Panc1 (cell line): ENCODE results near the gene AEN. TPM values are rescaled to one million over a fixed set of nuclear protein-coding genes. Genes with fewer than 3 reads are reported as not detected.

Experiments used
- ATAC-seq: fragments of 200-7000 bp; cut with Tn5 transposase; 2 replicates; pipeline ENCODE4 v1.9.1; 2020; ENCODE audit warnings: mild to moderate bottlenecking, moderate library complexity
- BruUV-seq: library from RNA; stranded (reverse); fragments of 400-500 nt; replicated peaks from 2 replicates; lab custom pipeline; 2021; lab: Mats Ljungman, UMichigan
- CTCF ChIA-PET: fragments of 300-600 bp; sonication (Branson Sonifier 250); formaldehyde crosslinking; loops from one replicate; lab custom pipeline; 2022; ENCODE audit warnings: antibody characterized with exemption; lab: Charles Lee
- POLR2A ChIA-PET: fragments of 300-600 bp; sonication (Branson Sonifier 250); formaldehyde crosslinking; loops from one replicate; lab custom pipeline; 2022; ENCODE audit warnings: antibody characterized with exemption; lab: Charles Lee
- DNase-seq: peaks from one replicate; pipeline ENCODE4 v3.0.0-alpha.2; 2010; ENCODE audit warnings: low read depth, low spot score
- H3K27ac ChIP-seq: 2 replicates; pipeline ENCODE4 v1.5.1; 2011; ENCODE audit warnings: mild to moderate bottlenecking, low read length, inconsistent platforms
- H3K27me3 ChIP-seq: fragments of 200-500 bp; sonication (Bioruptor generic); 2 replicates; pipeline ENCODE4 v1.6.0; 2014; ENCODE audit warnings: low read length, inconsistent platforms; ENCODE audit not compliant: control insufficient read depth, insufficient read depth
- H3K36me3 ChIP-seq: fragments of 200-500 bp; sonication (Bioruptor generic); 2 replicates; pipeline ENCODE4 v1.5.1; 2014; ENCODE audit warnings: inconsistent platforms, mild to moderate bottlenecking, low read length, moderate library complexity; ENCODE audit not compliant: control insufficient read depth, insufficient read depth
- H3K4me1 ChIP-seq: 2 replicates; pipeline ENCODE4 v1.5.1; 2011; ENCODE audit warnings: inconsistent platforms, mild to moderate bottlenecking, low read length, moderate library complexity; ENCODE audit not compliant: control insufficient read depth, insufficient read depth
- H3K4me3 ChIP-seq, 2 experiments: 2 replicates each; pipeline ENCODE4 v1.5.1; 2011 to 2012; ENCODE audit warnings: low read depth in 2 of 2, low read length in 2 of 2, mild to moderate bottlenecking in 2 of 2, inconsistent platforms in 1 of 2, moderate library complexity in 1 of 2
- H3K9me3 ChIP-seq: fragments of 200-500 bp; sonication (Bioruptor generic); 2 replicates; pipeline ENCODE4 v1.5.1; 2014; ENCODE audit warnings: low read depth, mild to moderate bottlenecking, inconsistent platforms, low read length, moderate library complexity; ENCODE audit not compliant: control insufficient read depth, insufficient read depth
- POLR2AphosphoS5 ChIP-seq: IDR thresholded peaks from 2 replicates; pipeline ENCODE4 v1.6.1; 2012; ENCODE audit warnings: mild to moderate bottlenecking, low read depth, low read length, moderate library complexity
- SIN3A ChIP-seq: IDR thresholded peaks from 2 replicates; pipeline ENCODE4 v1.6.1; 2012; ENCODE audit warnings: low read depth, mild to moderate bottlenecking, low read length, moderate library complexity, borderline replicate concordance; ENCODE audit not compliant: insufficient read depth
- TCF7L2 ChIP-seq: IDR thresholded peaks from 2 replicates; pipeline ENCODE4 v1.6.1; 2011; ENCODE audit warnings: mild to moderate bottlenecking, low read depth, low read length, inconsistent platforms
- in situ Hi-C: cut with HindIII; loops from 2 replicates; pipeline ENCODE4 v1.10.0; 2016; ENCODE audit warnings: low sequenced_read_pairs, low pct_unique_long_range_greater_than_20kb
- intact Hi-C: fragments of 100-400 bp; cut with micrococcal nuclease; formaldehyde crosslinking; loops from one replicate; pipeline ENCODE4 v1.10.0; 2022; ENCODE audit not compliant: unreplicated experiment
- total RNA-seq: library from RNA; stranded (reverse); gene quantifications from one replicate; pipeline ENCODE4 v1.2.1, GENCODE V29; 2021; ENCODE audit not compliant: unreplicated experiment
- TF ChIP-seq, protein P1 (sequence below): fragments of 450-650 bp; IDR thresholded peaks from 2 replicates; pipeline ENCODE4 v1.5.1; 2017; ENCODE audit warnings: mild to moderate bottlenecking
- TF ChIP-seq, protein P2 (sequence below), 2 experiments: IDR thresholded peaks; 2 replicates each; pipeline ENCODE4 v1.6.1; 2011 to 2012; ENCODE audit warnings: low read depth in 2 of 2, control low read depth in 1 of 2, low read length in 1 of 2, mild to moderate bottlenecking in 1 of 2, moderate library complexity in 1 of 2; ENCODE audit not compliant: insufficient read depth in 1 of 2

The AEN gene
- total RNA-seq, 1 experiment from 2014 or later: 38.7 TPM

DNA sequence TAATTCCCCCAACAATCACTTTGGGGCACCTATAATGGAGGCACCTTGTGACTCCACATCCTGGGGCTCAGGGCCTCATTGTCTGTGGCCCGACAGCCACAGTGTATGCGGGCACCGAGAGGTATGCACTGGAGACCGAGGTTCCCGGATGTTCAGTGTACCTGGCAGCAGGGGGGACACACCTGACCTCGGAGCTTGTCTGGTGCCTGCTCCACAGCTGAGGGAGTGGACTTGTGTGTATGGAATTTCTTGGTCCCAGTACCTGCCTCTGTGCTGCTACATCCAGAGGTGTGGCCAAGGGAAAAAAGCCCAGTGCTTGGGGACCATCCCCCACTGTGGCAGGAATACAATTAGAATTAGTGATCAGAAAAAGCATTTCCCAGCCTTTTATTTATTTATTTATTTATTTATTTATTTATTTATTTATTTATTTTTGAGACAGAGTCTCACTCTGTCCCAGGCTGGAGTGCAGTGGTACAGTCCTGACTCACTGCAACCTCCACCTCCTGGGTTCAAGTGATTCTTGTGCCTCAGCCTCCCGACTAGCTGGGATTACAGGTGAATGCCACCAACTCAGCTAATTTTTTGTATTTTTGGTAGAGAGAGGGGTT lies 8.8 kb upstream of the AEN start:
- 0 out of 2 replicates have a peak, but pooled peaks cover 7% of the 10 kb centered on the region for H3K4me1 ChIP-seq
- in situ Hi-C loops: no loop called here
- BruUV-seq: no TSS peak
- no peak overlapping the region for H3K4me3 ChIP-seq
- ChIA-PET POLR2A (no interaction called here), CTCF (no interaction called here)
- no peak for DNase-seq
- H3K27me3 ChIP-seq: peaks cover 26% of the 10 kb centered on the region
- H3K36me3 ChIP-seq: no peaks in the 10 kb centered on the region
- TF ChIP-seq, protein P1, sequence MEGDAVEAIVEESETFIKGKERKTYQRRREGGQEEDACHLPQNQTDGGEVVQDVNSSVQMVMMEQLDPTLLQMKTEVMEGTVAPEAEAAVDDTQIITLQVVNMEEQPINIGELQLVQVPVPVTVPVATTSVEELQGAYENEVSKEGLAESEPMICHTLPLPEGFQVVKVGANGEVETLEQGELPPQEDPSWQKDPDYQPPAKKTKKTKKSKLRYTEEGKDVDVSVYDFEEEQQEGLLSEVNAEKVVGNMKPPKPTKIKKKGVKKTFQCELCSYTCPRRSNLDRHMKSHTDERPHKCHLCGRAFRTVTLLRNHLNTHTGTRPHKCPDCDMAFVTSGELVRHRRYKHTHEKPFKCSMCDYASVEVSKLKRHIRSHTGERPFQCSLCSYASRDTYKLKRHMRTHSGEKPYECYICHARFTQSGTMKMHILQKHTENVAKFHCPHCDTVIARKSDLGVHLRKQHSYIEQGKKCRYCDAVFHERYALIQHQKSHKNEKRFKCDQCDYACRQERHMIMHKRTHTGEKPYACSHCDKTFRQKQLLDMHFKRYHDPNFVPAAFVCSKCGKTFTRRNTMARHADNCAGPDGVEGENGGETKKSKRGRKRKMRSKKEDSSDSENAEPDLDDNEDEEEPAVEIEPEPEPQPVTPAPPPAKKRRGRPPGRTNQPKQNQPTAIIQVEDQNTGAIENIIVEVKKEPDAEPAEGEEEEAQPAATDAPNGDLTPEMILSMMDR: no peak
- TF ChIP-seq POLR2AphosphoS5 (no peak), TCF7L2 (no peak), SIN3A (no peak)
- TF ChIP-seq, protein P2, sequence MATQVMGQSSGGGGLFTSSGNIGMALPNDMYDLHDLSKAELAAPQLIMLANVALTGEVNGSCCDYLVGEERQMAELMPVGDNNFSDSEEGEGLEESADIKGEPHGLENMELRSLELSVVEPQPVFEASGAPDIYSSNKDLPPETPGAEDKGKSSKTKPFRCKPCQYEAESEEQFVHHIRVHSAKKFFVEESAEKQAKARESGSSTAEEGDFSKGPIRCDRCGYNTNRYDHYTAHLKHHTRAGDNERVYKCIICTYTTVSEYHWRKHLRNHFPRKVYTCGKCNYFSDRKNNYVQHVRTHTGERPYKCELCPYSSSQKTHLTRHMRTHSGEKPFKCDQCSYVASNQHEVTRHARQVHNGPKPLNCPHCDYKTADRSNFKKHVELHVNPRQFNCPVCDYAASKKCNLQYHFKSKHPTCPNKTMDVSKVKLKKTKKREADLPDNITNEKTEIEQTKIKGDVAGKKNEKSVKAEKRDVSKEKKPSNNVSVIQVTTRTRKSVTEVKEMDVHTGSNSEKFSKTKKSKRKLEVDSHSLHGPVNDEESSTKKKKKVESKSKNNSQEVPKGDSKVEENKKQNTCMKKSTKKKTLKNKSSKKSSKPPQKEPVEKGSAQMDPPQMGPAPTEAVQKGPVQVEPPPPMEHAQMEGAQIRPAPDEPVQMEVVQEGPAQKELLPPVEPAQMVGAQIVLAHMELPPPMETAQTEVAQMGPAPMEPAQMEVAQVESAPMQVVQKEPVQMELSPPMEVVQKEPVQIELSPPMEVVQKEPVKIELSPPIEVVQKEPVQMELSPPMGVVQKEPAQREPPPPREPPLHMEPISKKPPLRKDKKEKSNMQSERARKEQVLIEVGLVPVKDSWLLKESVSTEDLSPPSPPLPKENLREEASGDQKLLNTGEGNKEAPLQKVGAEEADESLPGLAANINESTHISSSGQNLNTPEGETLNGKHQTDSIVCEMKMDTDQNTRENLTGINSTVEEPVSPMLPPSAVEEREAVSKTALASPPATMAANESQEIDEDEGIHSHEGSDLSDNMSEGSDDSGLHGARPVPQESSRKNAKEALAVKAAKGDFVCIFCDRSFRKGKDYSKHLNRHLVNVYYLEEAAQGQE (IDR thresholded peaks at IDR 0.05; ENCODE audit: insufficient read depth in 1 of 2, low read depth in 2 of 2, low read length in 1 of 2): no peak
- no peak overlapping the region for H3K27ac ChIP-seq
- no peak for ATAC-seq
- intact Hi-C loops: loop anchor here (5.0 kb wide), 1 partner anchor 120 kb away; no protein-coding TSS in a partner anchor
- no peaks in the 10 kb centered on the region for H3K9me3 ChIP-seq

DNA sequence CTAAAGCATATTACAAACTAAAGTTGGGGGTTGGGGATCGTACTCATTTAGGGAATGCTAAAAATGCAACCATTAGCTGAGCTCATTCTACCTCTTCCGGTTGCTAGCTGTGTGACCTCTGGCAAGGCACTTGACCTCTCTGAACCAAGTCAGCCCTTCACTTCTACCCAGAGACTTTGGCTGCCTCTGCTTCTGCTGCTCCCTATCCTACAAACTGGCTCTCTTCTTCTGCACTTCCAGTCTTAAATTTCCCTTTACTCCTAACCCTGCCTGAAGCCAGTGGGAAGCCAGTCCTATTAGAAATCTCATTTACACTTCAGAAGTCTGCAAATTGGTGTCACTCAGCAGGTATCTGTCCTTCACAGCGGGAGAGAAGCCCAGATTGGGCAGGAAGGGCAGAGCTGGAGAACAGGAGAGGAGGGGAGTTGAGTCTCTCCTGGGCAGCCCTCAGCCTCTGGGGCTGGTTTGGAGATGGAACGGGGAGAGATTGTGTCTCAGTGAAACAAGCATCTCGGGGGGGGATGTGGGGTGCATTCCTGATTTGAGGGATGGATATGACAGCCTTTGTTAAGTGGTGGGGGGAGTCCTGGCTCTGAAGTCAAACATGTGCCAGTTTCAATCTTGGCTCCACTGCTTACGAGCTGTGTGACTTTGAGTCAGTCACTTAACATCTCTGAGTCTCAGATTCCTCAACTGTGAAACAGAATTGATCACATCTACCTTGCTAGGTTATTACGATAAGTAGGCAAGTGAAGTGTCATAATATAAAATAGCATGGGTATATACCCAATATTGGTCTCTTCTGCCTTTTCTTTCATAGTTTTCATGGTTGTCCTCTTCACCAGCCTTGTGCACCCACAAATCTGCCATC lies 7.8 kb upstream of the AEN start:
- in situ Hi-C loops: no loop called here
- TF ChIP-seq POLR2AphosphoS5: no peak
- TF ChIP-seq TCF7L2: no peak
- TF ChIP-seq, protein P2 (IDR thresholded peaks at IDR 0.05; ENCODE audit: insufficient read depth in 1 of 2, low read depth in 2 of 2, low read length in 1 of 2): no peak
- TF ChIP-seq, protein P1: no peak
- intact Hi-C loops: loop anchor here (5.0 kb wide), 1 partner anchor 121 kb away; no protein-coding TSS in a partner anchor

More for the DNA sequence above, 7.8 kb upstream of the AEN start:
- Histone ChIP-seq H3K4me1 (0 out of 2 replicates have a peak, but pooled peaks cover 7% of the 10 kb centered on the region), H3K27ac (no peak overlapping the region), H3K36me3 (no peaks in the 10 kb centered on the region), H3K27me3 (peaks cover 16% of the 10 kb centered on the region), H3K9me3 (no peaks in the 10 kb centered on the region), H3K4me3 (no peak overlapping the region)
- ATAC-seq: 0 out of 2 replicates have a peak, but pooled peaks have one; percentile 10
- ChIA-PET CTCF (no interaction called here), POLR2A (no interaction called here)
- DNase-seq: no peak
- BruUV-seq: no TSS peak
